HG03520 (cell line): Measurements from ENCODE around the gene TDRD3.
"Not testable (repeated sequence)": the region's sequence is repeated elsewhere in the genome, so short reads cannot be mapped to it uniquely, and the experiment has no call there.

Experiments used
- ATAC-seq: cut with Tn5 transposase; IDR thresholded peaks from one replicate; pipeline ENCODE4 v1.9.1; 2021; ENCODE audit warnings: mild to moderate bottlenecking, moderate library complexity; ENCODE audit not compliant: unreplicated experiment

TDRD3 gene

DNA sequence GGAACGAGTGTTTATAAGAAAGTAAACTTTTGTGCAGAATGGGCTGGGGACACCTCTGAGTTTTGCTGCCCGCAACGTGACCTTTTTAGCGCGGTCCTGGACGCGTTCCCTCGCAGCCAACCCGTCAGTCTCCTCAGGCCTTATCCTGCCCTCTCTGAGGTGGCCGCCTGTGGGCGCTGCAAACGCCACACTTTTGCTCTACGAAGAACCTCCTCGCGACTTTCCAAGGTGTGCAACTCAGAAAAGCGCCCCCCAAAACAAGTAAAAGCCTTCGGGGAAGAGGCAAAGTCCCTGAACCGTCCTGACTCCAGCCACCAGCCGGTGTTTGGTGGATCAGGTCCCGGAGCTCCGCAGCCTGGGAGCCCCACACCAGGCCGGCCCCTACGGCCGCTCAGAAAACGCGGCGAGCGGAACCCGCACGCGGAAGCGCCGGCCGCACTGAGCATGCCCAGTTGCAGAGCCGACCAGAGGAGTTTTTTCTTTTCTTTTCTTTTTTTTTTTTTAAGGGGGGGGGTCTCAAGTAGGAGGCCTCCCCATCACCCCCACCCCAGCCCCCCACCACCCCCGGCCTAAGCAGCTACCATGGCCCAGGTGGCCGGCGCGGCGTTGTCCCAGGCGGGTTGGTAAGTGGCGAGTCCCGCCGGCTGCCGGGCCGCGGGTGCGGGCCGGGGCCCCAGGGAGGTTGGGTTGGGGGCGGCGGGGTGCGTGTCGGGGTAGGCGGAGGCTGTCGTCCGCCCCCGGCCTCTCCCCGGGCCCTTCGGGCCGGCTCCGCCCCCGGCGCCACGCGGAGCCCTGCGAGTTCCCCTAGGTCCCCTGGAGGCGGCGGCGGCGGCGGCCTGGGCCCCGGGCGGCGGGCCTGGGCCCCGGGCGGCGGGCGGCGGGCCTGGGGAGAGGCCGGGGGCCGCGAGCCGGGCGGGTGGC, at the start of gene TDRD3:
TSS of gene TDRD3 (plus strand) at position 438 of the 921 bp plus-strand sequence. CDS start at position 583, 145 bp downstream.
- ATAC-seq: peak; percentile 57

DNA sequence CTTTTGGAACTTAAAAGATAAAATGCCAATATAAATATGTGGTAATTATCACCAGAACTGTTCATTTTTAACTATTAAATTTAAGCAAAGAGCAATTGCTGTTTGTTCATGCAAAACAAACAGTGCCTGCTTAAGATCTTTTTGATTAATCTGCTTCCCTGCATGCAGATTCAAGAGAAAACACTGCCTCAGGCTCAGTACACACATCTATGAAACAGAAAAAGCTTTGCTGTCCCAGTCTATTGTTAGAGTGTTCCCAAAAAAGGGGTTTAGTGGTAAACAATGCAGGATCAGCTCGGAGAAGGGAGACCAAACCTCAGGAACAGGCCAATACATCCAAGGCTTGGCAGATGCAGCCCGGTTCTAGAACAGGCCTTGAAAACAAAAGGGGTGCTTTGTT, 49.3 kb upstream of the TDRD3 start:
- ATAC-seq: no peak

DNA sequence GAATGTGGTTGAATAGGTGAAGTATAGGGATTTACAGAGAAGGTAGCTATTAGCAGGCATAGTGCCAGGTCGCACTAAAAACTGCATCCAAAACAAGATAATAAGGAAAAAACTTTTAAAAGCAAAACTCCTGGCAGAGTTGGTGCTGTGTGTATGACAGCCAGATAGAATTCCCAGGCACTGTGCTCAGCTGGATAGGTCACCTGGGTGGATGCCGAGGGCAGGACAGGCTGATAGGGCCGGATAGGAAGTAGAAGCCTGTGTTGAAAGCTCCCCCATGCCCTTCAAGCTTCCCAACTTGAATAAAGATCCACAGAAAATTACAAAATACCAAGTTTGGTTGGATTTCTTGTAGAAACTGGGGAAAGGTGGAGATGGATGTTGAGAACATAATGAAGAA, 48.9 kb upstream of the TDRD3 start:
- no peak for ATAC-seq

DNA sequence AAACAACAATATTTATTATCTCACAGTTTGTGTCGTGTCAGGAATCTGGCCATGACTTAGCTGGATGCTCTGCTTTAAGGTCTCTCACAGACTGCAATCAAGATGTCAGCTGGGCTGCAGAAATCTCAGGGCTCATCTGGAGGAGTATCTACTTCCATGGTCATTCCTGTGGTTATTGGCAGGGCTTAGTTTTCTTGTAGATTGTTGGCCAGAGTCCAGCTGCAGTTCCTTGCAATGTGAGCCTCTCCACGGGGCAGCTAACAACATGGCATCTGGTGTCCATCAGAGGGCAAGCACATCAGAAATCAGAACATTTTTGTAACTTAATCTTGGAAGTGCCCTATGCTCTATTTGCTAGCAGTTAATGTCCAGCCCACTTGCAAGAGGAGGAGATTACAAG, 45.7 kb upstream of the TDRD3 start:
- no peak for ATAC-seq

DNA sequence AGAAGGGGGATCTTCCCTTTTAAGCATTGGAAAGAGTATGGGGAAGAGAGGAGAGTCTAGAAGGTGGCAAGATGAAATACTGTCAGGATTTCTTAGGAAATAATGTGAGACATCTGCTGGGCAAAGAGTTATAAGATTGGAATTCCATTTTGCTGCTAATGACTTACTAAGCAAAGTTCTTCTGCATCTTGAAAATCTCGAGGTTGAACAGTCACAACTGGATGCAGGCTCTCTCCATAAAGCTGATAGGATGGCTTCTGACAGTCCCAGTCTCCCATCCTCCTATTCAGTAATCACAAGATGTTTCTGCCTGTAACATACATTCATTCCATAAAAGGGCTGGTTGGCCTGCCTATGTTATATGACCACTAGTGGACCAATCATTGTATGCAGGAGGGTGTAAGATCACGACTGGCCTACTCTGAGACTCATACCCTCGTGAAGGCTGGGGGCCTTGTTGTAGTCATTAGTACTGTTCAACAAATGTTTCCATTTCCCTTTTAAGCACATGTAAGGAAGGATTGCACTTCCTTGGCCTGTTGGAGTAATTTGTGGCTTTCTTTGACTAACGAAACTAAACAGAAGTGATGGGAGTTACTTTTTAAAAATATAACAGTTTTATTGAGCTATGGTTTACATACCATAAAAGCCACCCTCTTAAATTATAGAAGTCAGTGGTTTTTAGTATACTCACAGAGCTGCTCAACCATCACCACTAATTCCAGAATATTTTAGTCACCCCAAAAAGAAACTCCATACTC, 45.0 kb upstream of the TDRD3 start:
- ATAC-seq: no peak

DNA sequence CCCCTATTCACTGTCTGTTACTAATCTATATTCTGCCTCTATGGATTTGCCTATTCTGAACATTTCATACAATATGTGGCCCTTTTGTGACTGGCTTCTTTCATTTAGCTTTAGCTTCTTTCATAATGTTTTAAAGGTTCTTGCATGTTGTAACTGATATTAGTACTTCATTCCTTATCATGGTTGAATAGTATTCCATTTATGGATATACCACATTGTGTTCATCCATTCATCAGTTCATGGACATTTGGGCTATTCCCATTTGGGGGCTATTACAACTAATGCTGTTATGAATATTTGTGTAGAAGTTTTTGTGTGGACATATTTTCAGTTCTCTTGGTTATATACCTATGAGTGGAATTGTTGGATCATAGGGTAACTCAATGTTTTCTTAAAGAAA, 44.4 kb upstream of the TDRD3 start:
- no peak for ATAC-seq

DNA sequence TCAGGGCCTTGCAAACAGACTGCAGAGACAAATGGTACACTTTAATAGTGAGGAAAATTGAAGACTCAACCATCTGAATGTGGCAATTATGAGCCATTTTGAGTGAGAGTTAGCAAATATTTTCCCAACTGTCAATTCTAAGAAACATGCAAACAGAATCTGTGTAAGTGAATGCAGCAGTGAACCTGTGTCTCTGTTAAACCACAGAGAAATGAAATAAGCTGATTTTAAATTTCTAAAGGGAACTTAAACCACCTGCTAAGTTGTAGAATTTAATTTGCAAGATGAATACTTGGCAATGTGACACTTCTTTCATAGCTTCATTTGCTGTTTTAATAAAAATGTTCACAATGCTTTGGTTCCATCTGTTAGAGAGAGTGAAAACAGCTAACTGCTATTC, 42.0 kb upstream of the TDRD3 start:
- ATAC-seq: no peak

DNA sequence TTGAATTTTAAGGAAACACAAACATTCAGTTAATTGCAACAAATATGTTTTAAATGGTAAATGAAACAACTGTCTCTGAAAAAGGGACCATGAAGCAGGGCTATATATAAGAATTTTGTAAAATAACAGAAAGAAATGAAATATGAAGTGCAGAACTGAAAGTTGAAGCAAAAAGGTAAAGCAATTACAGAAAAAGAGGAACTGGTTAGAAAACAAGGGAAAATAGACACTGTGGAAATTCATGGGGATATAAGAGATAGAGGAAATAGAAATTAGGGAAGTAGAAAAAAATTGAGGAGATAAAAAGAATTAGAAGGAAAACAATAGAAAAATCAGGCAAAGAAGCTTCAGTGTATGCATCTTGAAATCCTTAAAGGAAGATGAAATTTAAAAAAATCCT, 40.0 kb upstream of the TDRD3 start:
- ATAC-seq: no peak

DNA sequence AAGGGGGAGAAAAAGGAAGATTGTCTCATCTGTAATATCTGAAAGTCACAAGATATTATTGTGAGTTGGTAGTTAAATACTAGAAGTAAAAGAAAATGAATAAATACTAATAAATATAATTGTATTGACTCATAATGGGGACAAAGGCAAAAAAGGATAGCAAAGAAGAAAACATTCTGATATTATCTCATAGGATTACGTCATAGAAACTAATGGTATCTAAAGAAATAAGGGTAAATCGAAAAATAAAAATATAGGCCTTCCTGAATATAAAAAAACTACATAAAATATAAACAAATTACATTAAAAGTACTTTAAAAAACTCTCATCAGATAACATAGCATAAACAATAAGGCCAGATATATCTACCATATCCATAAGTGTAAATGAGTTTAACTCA, 38.6 kb upstream of the TDRD3 start:
- no peak for ATAC-seq

DNA sequence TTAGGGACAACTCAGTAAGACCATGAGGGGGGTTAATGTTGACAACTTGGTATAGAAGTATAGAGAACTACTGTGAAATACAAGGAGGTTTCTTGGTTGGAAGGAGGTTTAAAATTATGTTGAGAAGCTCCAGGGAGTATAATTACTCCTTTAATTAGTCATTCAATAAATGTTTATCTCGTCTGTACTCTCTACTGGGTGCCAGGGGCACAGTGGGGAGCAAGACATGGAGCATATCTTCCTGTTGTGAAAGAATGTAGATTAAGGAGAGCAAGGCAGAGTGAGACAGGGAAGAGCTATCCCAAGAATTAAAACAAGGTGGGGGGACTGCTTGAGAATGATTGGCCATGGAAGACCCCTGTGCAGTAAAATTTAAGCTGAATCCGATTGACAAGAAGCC, 33.7 kb upstream of the TDRD3 start:
- ATAC-seq: no peak

DNA sequence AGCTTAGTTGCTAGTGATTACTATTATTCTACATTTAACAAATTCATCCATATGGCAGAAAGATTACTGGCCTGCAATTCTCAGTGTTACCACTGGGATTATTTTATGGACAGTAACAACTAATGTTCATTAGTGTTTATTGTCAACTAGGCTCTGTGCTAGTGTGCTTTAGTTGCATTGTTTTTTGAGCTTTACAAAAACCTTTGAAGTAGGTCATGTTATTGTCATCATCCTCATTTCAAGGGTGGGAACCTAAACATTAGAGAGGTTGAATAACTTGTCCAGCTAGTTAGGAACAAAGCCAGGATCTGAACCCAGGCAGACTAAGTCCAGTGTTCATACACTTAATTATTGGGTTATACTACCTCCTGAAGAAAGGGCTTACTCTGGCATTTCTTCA, 27.8 kb upstream of the TDRD3 start:
- ATAC-seq: peak; percentile 70

DNA sequence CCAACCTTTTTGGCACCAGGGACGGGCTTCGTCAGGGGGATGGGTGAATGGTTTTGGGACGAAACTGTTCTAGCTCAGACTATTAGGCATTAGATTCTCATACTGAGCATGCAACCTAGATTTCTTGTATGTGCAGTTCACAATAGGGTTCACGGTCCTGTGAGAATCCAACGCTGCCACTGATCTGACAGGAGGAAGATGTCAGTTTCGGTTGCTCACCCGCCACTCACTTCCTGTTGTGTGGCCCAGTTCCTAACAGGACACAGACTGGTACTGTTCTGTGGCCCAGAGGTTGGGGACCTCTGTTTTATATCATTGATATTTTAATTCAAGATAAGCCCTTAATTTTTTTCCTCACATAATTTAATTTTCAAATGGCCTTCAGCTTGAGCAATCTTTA, 26.7 kb upstream of the TDRD3 start:
- ATAC-seq: no peak

DNA sequence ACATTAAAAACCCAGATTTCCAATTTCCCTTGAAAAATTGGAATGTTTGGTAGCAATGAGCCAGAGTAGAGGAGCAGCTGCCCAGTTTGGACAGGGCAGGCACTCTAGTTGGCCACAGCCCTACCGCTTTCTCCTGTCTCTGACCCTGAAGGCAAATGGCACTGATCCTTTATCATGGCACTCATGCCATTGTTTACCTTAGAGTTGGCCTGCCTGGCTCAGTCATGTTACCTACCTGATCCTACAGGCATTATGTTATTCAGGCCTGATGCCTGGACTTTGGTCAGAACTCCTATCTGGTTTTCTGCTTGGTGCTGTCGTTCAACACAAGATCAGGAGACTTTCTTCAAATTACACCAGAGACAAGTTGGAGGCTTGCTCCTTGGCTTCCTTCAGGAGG, 24.9 kb upstream of the TDRD3 start:
- no peak for ATAC-seq

DNA sequence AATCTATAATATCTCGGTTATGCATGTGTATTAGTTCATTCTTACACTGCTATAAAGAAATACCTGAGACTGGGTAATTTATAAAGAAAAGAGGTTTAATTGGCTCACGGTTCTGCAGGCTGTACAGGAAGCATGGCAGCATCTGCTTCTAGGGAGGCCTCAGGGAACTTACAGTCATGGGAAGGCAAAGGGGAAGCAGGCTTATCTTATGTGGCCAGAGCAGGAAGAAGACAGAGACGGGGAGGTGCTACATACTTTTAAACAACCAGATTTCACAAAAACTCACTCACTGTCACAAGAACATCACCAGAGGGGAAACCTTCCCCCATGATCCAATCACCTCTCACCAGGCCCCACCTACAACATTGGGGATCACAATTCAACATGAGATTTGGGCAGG, 17.7 kb upstream of the TDRD3 start:
- not testable (repeated sequence) for ATAC-seq

DNA sequence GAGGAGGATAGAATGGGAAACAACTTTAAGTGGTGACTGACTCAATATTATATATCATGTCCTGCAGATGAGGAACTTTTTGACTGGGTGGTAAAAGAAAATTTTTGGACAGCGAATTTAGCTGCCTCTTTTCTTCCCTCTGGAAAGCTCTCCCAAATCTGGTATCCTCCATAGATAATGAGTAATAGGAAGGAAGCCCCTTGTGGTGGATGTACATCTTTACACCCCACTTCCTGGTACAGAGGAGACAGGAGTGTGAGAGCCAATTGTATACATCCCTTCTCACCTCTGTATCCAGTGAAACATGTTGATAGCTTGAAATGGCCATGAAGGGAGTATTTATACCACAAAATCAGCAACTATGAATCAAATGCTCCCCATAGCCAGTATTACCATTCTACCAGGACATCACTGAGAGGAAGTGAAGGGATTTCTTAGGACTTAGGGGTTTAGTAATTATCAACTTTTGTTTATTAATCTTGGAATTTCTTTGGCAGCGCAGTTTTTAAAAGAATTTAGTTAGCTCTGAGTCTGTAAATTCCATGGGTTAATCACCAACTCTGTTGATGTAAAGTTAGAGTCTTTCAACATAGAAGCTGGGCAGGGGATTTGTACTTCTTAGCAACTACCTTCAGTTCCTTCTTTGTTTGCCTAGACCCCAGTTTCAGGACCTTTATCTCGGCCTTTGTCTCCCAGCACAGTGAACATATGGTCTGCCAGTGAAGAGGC, 17.0 kb upstream of the TDRD3 start:
- peak; percentile 63 for ATAC-seq

DNA sequence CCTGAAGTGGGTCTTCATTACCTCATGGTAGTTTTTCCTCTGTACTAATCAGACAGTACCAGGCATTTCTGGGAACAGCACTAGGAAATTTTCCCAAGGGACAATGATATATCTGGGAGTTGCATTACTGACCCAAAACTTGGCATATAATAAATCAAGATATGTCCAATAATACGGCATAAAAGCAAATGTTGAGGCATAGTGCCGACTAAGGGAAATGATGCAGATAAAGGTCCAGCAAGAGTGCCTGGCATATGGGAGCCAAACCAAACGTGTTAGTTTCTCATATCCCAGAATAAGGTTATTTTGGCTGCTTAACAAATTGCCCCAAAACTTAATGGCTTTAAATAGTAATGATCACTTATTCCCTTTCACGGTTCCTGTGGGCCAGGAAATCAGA, 12.1 kb upstream of the TDRD3 start:
- no peak for ATAC-seq

DNA sequence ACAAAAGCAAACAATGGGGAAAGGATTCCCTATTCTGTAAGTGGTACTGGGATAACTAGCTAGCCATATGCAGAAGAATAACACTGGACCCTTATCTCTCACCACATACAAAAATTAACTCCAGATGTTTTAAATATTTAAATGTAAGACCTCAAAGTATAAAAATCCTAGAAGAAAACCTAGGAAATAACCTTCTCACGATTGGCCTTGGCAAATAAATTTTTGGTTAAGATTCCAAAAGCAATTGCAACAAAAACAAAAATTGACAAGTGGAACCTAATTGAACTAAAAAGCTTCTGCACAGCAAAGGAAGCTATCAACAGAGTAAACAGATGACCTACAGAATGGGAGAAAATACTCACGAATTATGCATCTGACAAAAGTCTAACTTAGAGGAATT, 10.8 kb upstream of the TDRD3 start:
- no peak for ATAC-seq

DNA sequence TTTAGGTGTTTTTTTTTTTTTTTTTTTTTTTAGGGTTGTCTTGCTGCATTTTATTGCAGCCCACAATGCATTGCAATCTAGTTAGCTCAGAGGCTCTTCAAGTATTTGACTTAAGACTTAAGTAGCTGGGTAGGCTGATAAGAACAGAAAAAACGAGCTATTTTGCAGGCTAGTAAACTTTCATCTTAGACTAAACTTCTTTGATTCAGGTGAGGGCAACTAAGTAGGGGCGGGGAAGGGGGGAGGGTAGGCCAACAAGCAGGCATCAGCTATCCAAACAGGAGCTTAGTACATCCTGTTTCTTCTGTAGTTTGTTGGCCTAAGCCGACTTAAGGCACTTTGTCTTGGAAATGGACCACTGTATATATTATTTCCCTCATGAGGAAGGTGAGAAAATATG, 4.9 kb upstream of the TDRD3 start:
- ATAC-seq: no peak

DNA sequence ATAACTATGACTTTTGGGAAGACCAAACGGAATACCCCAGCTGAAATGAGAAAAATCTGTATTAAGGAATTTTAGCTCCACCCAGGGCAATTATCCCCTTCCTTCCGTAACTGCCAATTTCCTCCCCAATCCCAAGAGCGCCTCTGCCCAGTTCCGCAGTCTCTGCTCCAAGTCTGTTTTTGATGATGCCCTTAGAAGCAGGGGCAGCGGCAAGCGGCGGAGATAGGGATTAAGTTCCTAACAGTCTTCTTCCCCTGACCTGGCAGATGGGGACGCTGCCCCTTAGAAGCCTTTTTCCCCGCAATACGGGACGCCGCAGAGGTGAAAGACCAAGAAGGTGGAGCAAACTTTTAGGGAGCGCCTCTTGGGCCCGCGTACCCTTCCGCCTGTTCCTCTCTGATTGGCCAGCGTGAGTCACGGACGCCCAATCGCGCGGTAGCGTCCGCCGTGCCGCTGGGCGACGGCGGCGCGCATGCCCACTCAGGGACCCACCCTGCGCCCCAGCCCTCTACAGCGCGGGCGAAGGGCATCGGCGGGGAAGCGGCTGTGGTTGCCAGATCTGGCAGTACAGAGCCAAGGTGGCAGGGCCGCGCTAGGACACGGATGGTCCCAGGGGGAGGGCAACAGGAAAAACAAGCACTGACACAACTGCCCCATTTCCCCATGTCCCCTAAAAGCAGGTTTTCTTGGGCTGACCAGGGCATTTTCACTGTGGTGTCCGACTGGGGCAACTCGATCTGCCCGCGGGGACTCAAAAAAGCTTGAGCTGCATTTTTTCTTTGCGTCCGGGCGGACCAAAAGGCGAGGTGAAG, 843 bp upstream of the TDRD3 start:
- peak; percentile 67 for ATAC-seq

DNA sequence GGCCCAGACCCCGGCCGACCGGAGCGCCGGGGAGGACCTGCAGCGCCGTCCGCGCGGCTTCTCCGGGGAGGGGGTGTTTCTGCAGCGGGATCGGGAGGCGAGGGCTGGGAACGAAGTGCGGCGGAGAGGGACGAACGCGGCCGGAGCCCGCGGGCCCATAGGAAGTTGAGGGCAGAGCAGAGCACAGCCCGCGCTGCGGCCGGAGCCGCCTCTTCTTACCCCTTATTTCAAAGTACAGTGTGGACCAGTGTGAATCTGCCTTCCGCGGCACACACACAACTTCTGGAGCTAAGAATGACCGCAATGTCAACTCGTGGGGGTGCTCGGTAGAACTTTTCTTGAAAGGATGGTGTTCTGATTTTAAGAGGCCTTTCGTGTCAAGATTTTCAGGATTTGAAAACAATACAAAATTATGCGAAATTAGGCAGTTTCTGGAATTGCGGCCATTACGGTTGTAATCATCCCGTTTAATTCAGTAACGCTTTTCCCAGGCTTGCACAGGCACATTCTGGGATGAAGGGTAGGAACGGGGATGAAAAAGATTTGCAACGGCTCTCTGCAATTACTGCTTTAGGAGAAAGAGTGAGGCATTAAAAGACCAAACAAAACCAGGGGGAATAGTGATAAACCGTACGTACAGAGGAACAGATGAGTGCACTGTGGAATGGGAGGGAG, 821 bp downstream of the TDRD3 start:
- ATAC-seq: peak; percentile 28
